GM23338 (cell line): ENCODE results near the gene PNPLA7.

ENCODE experiments used
- CREB1 ChIP-seq: fragments of 250-450 bp; sonication (Bioruptor Pico); IDR thresholded peaks from 2 replicates; pipeline ENCODE4 v1.5.0; 2020; ENCODE audit warnings: low read depth, mild to moderate bottlenecking, moderate library complexity
- CTCF ChIP-seq, 2 experiments: fragments of 200-600 bp in 1 of 2; sonication (generic) in 1 of 2; conservative IDR thresholded peaks; 2 replicates each; pipeline versions ENCODE4 v1.5.1 to v1.6.1; 2016 to 2017; ENCODE audit warnings: antibody characterized with exemption in 2 of 2, low read depth in 2 of 2, mild to moderate bottlenecking in 2 of 2, moderate library complexity in 1 of 2
- ETS1 ChIP-seq: IDR thresholded peaks from 2 replicates; pipeline ENCODE4 v1.6.1; 2016; ENCODE audit warnings: antibody characterized with exemption
- EZH2 ChIP-seq: fragments of 200-600 bp; sonication (generic); IDR thresholded peaks from one replicate; pipeline ENCODE4 v1.8.0; 2017; ENCODE audit warnings: antibody characterized with exemption, mild to moderate bottlenecking, low read depth; ENCODE audit not compliant: unreplicated experiment
- EZH2phosphoT487 ChIP-seq: fragments of 200-600 bp; sonication (generic); IDR thresholded peaks from one replicate; pipeline ENCODE4 v1.8.1; 2018; ENCODE audit warnings: antibody characterized with exemption; ENCODE audit not compliant: unreplicated experiment
- JUNB ChIP-seq: IDR thresholded peaks from one replicate; pipeline ENCODE4 v1.6.1; 2016; ENCODE audit warnings: antibody characterized with exemption; ENCODE audit not compliant: unreplicated experiment
- NANOG ChIP-seq: IDR thresholded peaks from 2 replicates; pipeline ENCODE4 v1.6.1; 2016; ENCODE audit warnings: antibody characterized with exemption, borderline replicate concordance
- POLR2AphosphoS5 ChIP-seq: IDR thresholded peaks from 2 replicates; pipeline ENCODE4 v1.6.1; 2016; ENCODE audit warnings: antibody characterized with exemption, low read depth
- REST ChIP-seq: IDR thresholded peaks from one replicate; pipeline ENCODE4 v1.6.1; 2018; ENCODE audit warnings: antibody characterized with exemption; ENCODE audit not compliant: unreplicated experiment
- STAT1 ChIP-seq: IDR thresholded peaks from one replicate; pipeline ENCODE4 v1.6.1; 2016; ENCODE audit warnings: antibody characterized with exemption; ENCODE audit not compliant: unreplicated experiment
- ZNF114 ChIP-seq: fragments of 250-450 bp; sonication (Bioruptor Pico); IDR thresholded peaks from 2 replicates; pipeline ENCODE4 v1.5.0; 2020; ENCODE audit warnings: mild to moderate bottlenecking, moderate library complexity
- ZNF331 ChIP-seq: fragments of 250-450 bp; sonication (Bioruptor Pico); IDR thresholded peaks from 2 replicates; pipeline ENCODE4 v1.5.0; 2020; ENCODE audit warnings: low read depth, mild to moderate bottlenecking, moderate library complexity
- ZNF462 ChIP-seq: fragments of 250-450 bp; sonication (Bioruptor Pico); IDR thresholded peaks from 2 replicates; pipeline ENCODE4 v1.5.0; 2020; ENCODE audit warnings: mild to moderate bottlenecking, moderate library complexity

GRCh38 chr9:137551264-137552021, 1.2 kb upstream of the PNPLA7 start, which contains the start of gene MRPL41:
- peak in 1 of 2 experiments; percentile 68; a peak in 3 of 4 replicates for TF ChIP-seq CTCF (conservative IDR thresholded peaks at IDR 0.05; ENCODE audit: low read depth in 2 of 2)
- no peak for TF ChIP-seq REST
- TF ChIP-seq EZH2, result no peak
- no peak for TF ChIP-seq STAT1
- TF ChIP-seq EZH2phosphoT487, result no peak
- peak; percentile 21 for TF ChIP-seq CREB1
- 0 out of 2 replicates have a peak, but pooled peaks have one; percentile 12 for TF ChIP-seq ETS1
- peak; percentile 82 for TF ChIP-seq POLR2AphosphoS5
- TF ChIP-seq NANOG, result no peak
- TF ChIP-seq JUNB, result no peak
- TF ChIP-seq ZNF331, result no peak
- no peak for TF ChIP-seq ZNF114 (CRISPR knock-in tag)
- no peak for TF ChIP-seq ZNF462
